Measurements from ENCODE around the gene CCNF.
A peak's percentile ranks its signal among the peaks of the same experiment; 100 is the strongest.

The CCNF gene

DNA sequence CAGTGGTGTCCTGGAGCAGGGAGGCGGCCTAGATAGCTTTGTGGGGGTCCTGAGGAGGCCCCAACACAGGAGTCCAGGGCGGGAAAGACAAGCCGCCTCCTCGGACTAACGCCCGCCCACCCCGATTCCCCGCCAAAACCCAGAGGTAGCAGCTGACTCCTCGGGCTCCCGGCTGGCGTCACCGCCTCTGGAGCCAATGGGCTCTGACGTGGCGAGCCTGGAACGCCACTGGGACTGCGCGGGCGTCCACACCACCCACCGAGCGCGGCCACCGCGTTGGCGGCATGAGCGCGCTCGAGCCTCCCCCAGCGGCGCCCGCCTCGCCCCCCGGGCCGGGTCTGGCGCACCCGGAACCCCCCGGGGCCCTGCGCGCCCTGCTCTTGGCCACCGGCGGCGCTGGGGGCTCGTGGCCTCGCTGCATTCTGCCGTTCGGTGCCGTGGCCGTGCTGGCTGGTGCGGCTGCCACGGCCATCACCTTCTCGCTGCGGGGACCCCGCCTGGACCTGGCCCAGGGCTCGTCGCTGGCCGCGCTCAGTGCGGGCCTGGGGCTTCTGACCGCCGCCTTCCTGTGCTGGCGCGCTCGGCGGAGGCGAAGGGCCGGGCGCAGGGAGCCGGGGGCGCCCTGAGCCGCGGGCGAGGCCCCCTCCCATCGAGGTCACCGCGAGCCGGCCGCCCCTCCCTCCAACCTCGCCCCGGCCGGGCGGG is 38.4 kb downstream of the CCNF start:
- TF ChIP-seq, protein P1, sequence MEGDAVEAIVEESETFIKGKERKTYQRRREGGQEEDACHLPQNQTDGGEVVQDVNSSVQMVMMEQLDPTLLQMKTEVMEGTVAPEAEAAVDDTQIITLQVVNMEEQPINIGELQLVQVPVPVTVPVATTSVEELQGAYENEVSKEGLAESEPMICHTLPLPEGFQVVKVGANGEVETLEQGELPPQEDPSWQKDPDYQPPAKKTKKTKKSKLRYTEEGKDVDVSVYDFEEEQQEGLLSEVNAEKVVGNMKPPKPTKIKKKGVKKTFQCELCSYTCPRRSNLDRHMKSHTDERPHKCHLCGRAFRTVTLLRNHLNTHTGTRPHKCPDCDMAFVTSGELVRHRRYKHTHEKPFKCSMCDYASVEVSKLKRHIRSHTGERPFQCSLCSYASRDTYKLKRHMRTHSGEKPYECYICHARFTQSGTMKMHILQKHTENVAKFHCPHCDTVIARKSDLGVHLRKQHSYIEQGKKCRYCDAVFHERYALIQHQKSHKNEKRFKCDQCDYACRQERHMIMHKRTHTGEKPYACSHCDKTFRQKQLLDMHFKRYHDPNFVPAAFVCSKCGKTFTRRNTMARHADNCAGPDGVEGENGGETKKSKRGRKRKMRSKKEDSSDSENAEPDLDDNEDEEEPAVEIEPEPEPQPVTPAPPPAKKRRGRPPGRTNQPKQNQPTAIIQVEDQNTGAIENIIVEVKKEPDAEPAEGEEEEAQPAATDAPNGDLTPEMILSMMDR (IDR thresholded peaks at IDR 0.05; ENCODE audit: borderline replicate concordance, control extremely low read depth, extremely low read depth, insufficient read depth, missing control alignments) = peak; percentile 32
- DNase-seq (ENCODE audit: low spot score) = peak; percentile 78
- in situ Hi-C loops (cut with MboI; ENCODE audit: low sequenced_read_pairs, unreplicated experiment) = no loop called here

DNA sequence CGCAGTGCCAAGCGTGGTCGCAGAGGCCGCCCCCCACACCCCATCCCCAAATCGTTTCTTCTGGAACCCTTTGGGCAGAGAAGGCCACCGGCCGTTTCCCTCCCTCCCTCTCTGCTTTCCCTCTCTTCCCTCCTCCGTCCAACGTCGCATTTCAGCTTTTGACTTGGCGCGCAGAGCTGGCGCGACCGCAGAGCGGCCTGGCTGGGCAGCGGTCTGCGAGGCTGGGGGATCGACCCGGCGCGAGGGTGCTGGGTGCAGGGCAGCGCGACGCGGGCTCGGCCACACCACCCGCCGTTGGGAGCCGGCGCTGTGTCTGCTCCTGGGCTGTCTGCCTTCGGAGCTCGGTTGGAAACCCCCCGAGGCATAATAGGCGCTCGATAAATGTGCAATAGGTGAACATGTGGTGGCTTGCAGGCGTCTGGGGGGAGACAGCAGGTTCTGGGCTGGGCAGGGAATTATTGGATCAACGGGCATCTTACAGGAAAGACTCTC is 39.0 kb downstream of the CCNF start:
- in situ Hi-C loops (cut with MboI; ENCODE audit: low sequenced_read_pairs, unreplicated experiment) = no loop called here
- DNase-seq (ENCODE audit: low spot score) = peak; percentile 76

GRCh38 chr16:2468725-2469398 is 39.6 kb downstream of the CCNF start:
- in situ Hi-C loops (cut with MboI; ENCODE audit: low sequenced_read_pairs, unreplicated experiment) = no loop called here
- TF ChIP-seq, protein P1 (IDR thresholded peaks at IDR 0.05; ENCODE audit: borderline replicate concordance, control extremely low read depth, extremely low read depth, insufficient read depth, missing control alignments) = no peak
- peak; percentile 84 for DNase-seq (ENCODE audit: low spot score)

More for the DNA sequence above, 39.0 kb downstream of the CCNF start:
- TF ChIP-seq, protein P1 (IDR thresholded peaks at IDR 0.05; ENCODE audit: borderline replicate concordance, control extremely low read depth, extremely low read depth, insufficient read depth, missing control alignments) = no peak

DNA sequence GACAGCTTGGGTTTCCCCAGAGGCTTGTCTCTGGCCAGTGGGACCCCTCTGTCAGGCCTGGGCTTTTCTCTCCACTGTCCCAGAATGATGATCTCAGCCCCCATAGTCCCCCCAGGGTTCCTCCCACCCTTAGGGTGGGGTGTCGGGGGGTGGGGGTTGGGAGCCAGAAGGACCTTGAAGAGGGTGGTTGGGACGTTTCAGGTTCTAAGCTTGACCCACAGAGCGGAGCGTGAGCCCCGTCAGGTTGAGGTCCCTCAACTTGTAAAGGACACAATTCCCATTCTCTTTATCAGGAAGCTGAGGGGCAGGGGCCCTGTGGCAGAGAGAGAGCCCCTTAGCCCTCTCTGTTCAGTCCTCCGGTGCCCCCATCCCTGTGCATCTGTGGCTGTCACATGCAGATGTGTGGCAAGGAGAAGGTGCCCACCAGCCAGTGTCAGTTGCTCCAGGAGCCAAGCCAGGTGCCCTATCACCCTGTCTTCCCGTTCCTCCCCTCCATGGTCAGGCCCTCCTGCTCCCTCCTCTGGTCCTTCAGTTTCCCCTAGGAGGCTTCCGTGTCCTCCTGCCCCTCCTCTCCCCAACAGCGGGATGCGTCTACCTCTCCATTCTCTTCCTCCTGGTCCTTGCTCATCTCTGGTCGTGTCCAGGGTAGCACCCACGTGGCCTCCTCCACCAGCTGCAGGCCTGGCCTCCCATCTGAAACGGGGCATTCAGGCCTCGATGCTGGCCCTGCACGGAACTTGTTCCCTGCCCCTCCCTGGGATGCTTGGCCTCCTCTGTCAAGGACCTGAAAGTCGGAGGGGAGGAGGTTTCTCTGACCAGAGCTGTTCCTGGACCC is 40.4 kb downstream of the CCNF start:
- TF ChIP-seq, protein P1 (IDR thresholded peaks at IDR 0.05; ENCODE audit: borderline replicate concordance, control extremely low read depth, extremely low read depth, insufficient read depth, missing control alignments) = no peak
- no peak for DNase-seq (ENCODE audit: low spot score)
- in situ Hi-C loops (cut with MboI; ENCODE audit: low sequenced_read_pairs, unreplicated experiment) = no loop called here

- TF ChIP-seq, protein P1 (IDR thresholded peaks at IDR 0.05; ENCODE audit: borderline replicate concordance, control extremely low read depth, extremely low read depth, insufficient read depth, missing control alignments) = no peak
- in situ Hi-C loops (cut with MboI; ENCODE audit: low sequenced_read_pairs, unreplicated experiment) = no loop called here
- DNase-seq (ENCODE audit: low spot score) = no peak
Measured at GRCh38 chr16:2470234-2470601, 41.0 kb downstream of the CCNF start.

- DNase-seq (ENCODE audit: low spot score) = no peak
- TF ChIP-seq, protein P1 (IDR thresholded peaks at IDR 0.05; ENCODE audit: borderline replicate concordance, control extremely low read depth, extremely low read depth, insufficient read depth, missing control alignments) = no peak
Measured at GRCh38 chr16:2470603-2471015, 41.4 kb downstream of the CCNF start.

More at GRCh38 chr16:2470603-2471015, 41.4 kb downstream of the CCNF start:
- in situ Hi-C loops (cut with MboI; ENCODE audit: low sequenced_read_pairs, unreplicated experiment) = no loop called here
